H1 (cell line): ENCODE results near the gene CGNL1. TPM values are rescaled to one million over a fixed set of nuclear protein-coding genes. Genes with fewer than 3 reads are reported as not detected.

Experiments
- HDAC6 ChIP-seq: IDR thresholded peaks from one replicate; pipeline ENCODE4 v1.7.1; 2012; ENCODE audit warnings: low read depth, mild to moderate bottlenecking, inconsistent platforms, low read length, moderate library complexity
- polyA plus RNA-seq, 7 experiments: library from polyadenylated mRNA; depleted of rRNA in 3 of 7; stranded (reverse) in 5 of 7; unstranded in 2 of 7; fragments of >200 nt in 5 of 7; fragments of 200-250 nt in 2 of 7; gene quantifications; 1 replicate in 5 of 7; 2 replicates in 1 of 7; 4 replicates in 1 of 7; pipeline versions ENCODE4 v1.2.1 to v1.2.3, GENCODE V29; 2011 to 2013; ENCODE audit warnings: missing spikeins in 2 of 7, mixed read lengths in 2 of 7
- total RNA-seq: library from RNA; stranded (reverse); fragmentation: NEBNext Ultra II Directional; extraction: Animal tissue kit (Norgen Biotek cat#: 25700); gene quantifications from 2 replicates; pipeline ENCODE4 v1.2.1, GENCODE V29; 2021
- TF ChIP-seq, protein P1 (sequence below): IDR thresholded peaks from 2 replicates; pipeline ENCODE4 v1.6.1; 2012; ENCODE audit warnings: inconsistent platforms

CGNL1 gene
- total and polyA plus RNA-seq, 2 of the 8 experiments (the other 6 are each of a cell fraction or from before 2014, with no cell fraction given): 21.8 to 75.6 TPM

- TF ChIP-seq, protein P1, sequence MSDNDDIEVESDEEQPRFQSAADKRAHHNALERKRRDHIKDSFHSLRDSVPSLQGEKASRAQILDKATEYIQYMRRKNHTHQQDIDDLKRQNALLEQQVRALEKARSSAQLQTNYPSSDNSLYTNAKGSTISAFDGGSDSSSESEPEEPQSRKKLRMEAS: no peak
- no peak for TF ChIP-seq HDAC6
These were observed 35.5 kb upstream of the CGNL1 start (continued) for GRCh38 chr15:57340682-57341259.
